H9 (cell line): ENCODE results near the gene TK2. TPM values are rescaled to one million over a fixed set of nuclear protein-coding genes. Genes with fewer than 3 reads are reported as not detected.
"Not testable (repeated sequence)": the region's sequence is repeated elsewhere in the genome, so short reads cannot be mapped to it uniquely, and the experiment has no call there.

ENCODE experiments used
- DNase-seq: peaks from one replicate; pipeline ENCODE4 v3.0.0-alpha.2; 2017
- H2AFZ ChIP-seq: one replicate; pipeline ENCODE4 v1.6.1; 2013; ENCODE audit warnings: mild to moderate bottlenecking, low read length, control low read depth, moderate library complexity
- H2AK5ac ChIP-seq: 2 replicates; pipeline ENCODE4 v1.6.1; 2013; ENCODE audit warnings: low read length, control low read depth, mixed read lengths; ENCODE audit not compliant: insufficient read length
- H2BK120ac ChIP-seq: one replicate; pipeline ENCODE4 v1.6.1; 2013; ENCODE audit warnings: low read depth, mild to moderate bottlenecking, low read length, control low read depth, inconsistent platforms; ENCODE audit not compliant: poor library complexity, severe bottlenecking
- H2BK12ac ChIP-seq: 2 replicates; pipeline ENCODE4 v1.6.1; 2013; ENCODE audit warnings: low read length, control low read depth, mixed read lengths, low read depth; ENCODE audit not compliant: insufficient read length
- H2BK15ac ChIP-seq: 2 replicates; pipeline ENCODE4 v1.6.1; 2013; ENCODE audit warnings: low read depth, low read length, control low read depth
- H2BK20ac ChIP-seq: one replicate; pipeline ENCODE4 v1.6.1; 2013; ENCODE audit warnings: low read depth, mild to moderate bottlenecking, low read length, control low read depth, inconsistent platforms; ENCODE audit not compliant: poor library complexity, severe bottlenecking
- H2BK5ac ChIP-seq: 2 replicates; pipeline ENCODE4 v1.6.1; 2013; ENCODE audit warnings: low read length, control low read depth, mixed read lengths; ENCODE audit not compliant: insufficient read length
- H3K14ac ChIP-seq: 2 replicates; pipeline ENCODE4 v1.6.1; 2013; ENCODE audit warnings: low read length, control low read depth; ENCODE audit not compliant: insufficient read depth
- H3K18ac ChIP-seq: 2 replicates; pipeline ENCODE4 v1.6.1; 2013; ENCODE audit warnings: low read depth, mild to moderate bottlenecking, mixed read lengths, low read length, control low read depth; ENCODE audit not compliant: insufficient read length
- H3K23ac ChIP-seq: 2 replicates; pipeline ENCODE4 v1.6.1; 2013; ENCODE audit warnings: low read length, control low read depth, mixed read lengths, low read depth; ENCODE audit not compliant: insufficient read length
- H3K23me2 ChIP-seq: 2 replicates; pipeline ENCODE4 v1.6.1; 2013; ENCODE audit warnings: low read depth, mild to moderate bottlenecking, mixed read lengths, low read length, control low read depth; ENCODE audit not compliant: insufficient read length, poor library complexity, severe bottlenecking
- H3K27ac ChIP-seq: 2 replicates; pipeline ENCODE4 v1.5.1; 2013; ENCODE audit warnings: low read length, control low read depth, mixed read lengths, low read depth; ENCODE audit not compliant: insufficient read length
- H3K27me3 ChIP-seq: 2 replicates; pipeline ENCODE4 v1.6.1; 2013; ENCODE audit warnings: low read length, control low read depth, inconsistent platforms; ENCODE audit not compliant: insufficient read depth
- H3K4ac ChIP-seq: 2 replicates; pipeline ENCODE4 v1.6.1; 2013; ENCODE audit warnings: low read depth, mild to moderate bottlenecking, control low read depth, inconsistent platforms, low read length, moderate library complexity
- H3K4me1 ChIP-seq: 2 replicates; pipeline ENCODE4 v1.6.1; 2013; ENCODE audit warnings: low read length, control low read depth, inconsistent platforms; ENCODE audit not compliant: insufficient read depth
- H3K4me2 ChIP-seq: 2 replicates; pipeline ENCODE4 v1.6.1; 2013; ENCODE audit warnings: low read length, control low read depth, mixed read lengths; ENCODE audit not compliant: insufficient read length, insufficient read depth
- H3K56ac ChIP-seq: 2 replicates; pipeline ENCODE4 v1.6.1; 2013; ENCODE audit warnings: low read depth, mild to moderate bottlenecking, mixed read lengths, low read length, control low read depth; ENCODE audit not compliant: insufficient read length
- H3K79me1 ChIP-seq: 2 replicates; pipeline ENCODE4 v1.6.1; 2013; ENCODE audit warnings: low read depth, mild to moderate bottlenecking, moderate library complexity, low read length, control low read depth, inconsistent platforms; ENCODE audit not compliant: insufficient read depth, poor library complexity, severe bottlenecking
- H3K79me2 ChIP-seq: 2 replicates; pipeline ENCODE4 v1.6.1; 2013; ENCODE audit warnings: low read length, control low read depth, inconsistent platforms; ENCODE audit not compliant: insufficient read depth
- H3K9ac ChIP-seq: 2 replicates; pipeline ENCODE4 v1.6.1; 2013; ENCODE audit warnings: low read length, control low read depth, mixed read lengths; ENCODE audit not compliant: insufficient read length; ENCODE audit errors: extremely low read depth
- H3K9me3 ChIP-seq: one replicate; pipeline ENCODE4 v1.6.1; 2013; ENCODE audit warnings: low read depth, low read length, inconsistent platforms; ENCODE audit not compliant: control insufficient read depth
- H3T11ph ChIP-seq: one replicate; pipeline ENCODE4 v1.6.1; 2013; ENCODE audit warnings: mild to moderate bottlenecking, low read length, control low read depth, inconsistent platforms
- H4K20me1 ChIP-seq: one replicate; pipeline ENCODE4 v1.6.1; 2013; ENCODE audit not compliant: control insufficient read depth, insufficient read length, insufficient read depth
- H4K5ac ChIP-seq: 2 replicates; pipeline ENCODE4 v1.6.1; 2013; ENCODE audit warnings: low read depth, mild to moderate bottlenecking, mixed read lengths, low read length, control low read depth; ENCODE audit not compliant: insufficient read length
- H4K8ac ChIP-seq: replicated peaks from 2 replicates; pipeline ENCODE4 v1.6.1; 2013; ENCODE audit warnings: low read length, control low read depth, mixed read lengths, low read depth; ENCODE audit not compliant: insufficient read length
- H4K91ac ChIP-seq: 2 replicates; pipeline ENCODE4 v1.6.1; 2013; ENCODE audit warnings: low read depth, mild to moderate bottlenecking, moderate library complexity, mixed read lengths, low read length, control low read depth; ENCODE audit not compliant: insufficient read length
- H3K27ac Mint-ChIP-seq, 3 experiments: 2 replicates in 2 of 3; 3 replicates in 1 of 3; pipeline ENCODE4 v1.8.0; 2020 to 2021; ENCODE audit warnings: mixed read lengths in 3 of 3, mild to moderate bottlenecking in 1 of 3, moderate library complexity in 1 of 3
- H3K27me3 Mint-ChIP-seq: 2 replicates; pipeline ENCODE4 v1.8.0; 2021; ENCODE audit warnings: low read depth, mild to moderate bottlenecking, moderate library complexity, mixed read lengths
- H3K36me3 Mint-ChIP-seq, 3 experiments: 2 replicates in 2 of 3; 3 replicates in 1 of 3; pipeline ENCODE4 v1.8.0; 2020 to 2021; ENCODE audit warnings: low read depth in 3 of 3, mixed read lengths in 3 of 3; ENCODE audit not compliant: insufficient read depth in 1 of 3
- H3K4me1 Mint-ChIP-seq, 2 experiments: 2 replicates each; pipeline ENCODE4 v1.8.0; 2020; ENCODE audit warnings: mixed read lengths in 2 of 2
- H3K4me3 Mint-ChIP-seq, 2 experiments: 2 replicates in 1 of 2; 3 replicates in 1 of 2; pipeline ENCODE4 v1.8.0; 2020 to 2021; ENCODE audit warnings: mild to moderate bottlenecking in 2 of 2, mixed read lengths in 2 of 2, moderate library complexity in 1 of 2
- H3K9me3 Mint-ChIP-seq, 2 experiments: 2 replicates in 1 of 2; 3 replicates in 1 of 2; pipeline ENCODE4 v1.8.0; 2020; ENCODE audit warnings: mild to moderate bottlenecking in 2 of 2, mixed read lengths in 2 of 2, moderate library complexity in 1 of 2
- WGBS: extraction: QIAGEN DNeasy Blood & Tissue Kit; methylation state at CpG from one replicate; pipeline ENCODE4 v1.1.7; 2013; ENCODE audit warnings: missing lambda C conversion rate, low lambda C conversion rate, mixed read lengths; ENCODE audit not compliant: insufficient read length; ENCODE audit errors: extremely low coverage; 5-methylcytosine and 5-hydroxymethylcytosine counted together
- total RNA-seq: library from RNA; stranded (reverse); gene quantifications from 2 replicates; pipeline ENCODE4 v1.2.1, GENCODE V29; 2021
- TF ChIP-seq, protein P1 (sequence below): fragments of 200-600 bp; sonication (generic); conservative IDR thresholded peaks from 3 replicates; pipeline ENCODE4 v1.8.0; 2021; ENCODE audit warnings: antibody characterized with exemption, mild to moderate bottlenecking

TK2 gene
- total RNA-seq, 1 experiment from 2014 or later, result 5.2 TPM

DNA sequence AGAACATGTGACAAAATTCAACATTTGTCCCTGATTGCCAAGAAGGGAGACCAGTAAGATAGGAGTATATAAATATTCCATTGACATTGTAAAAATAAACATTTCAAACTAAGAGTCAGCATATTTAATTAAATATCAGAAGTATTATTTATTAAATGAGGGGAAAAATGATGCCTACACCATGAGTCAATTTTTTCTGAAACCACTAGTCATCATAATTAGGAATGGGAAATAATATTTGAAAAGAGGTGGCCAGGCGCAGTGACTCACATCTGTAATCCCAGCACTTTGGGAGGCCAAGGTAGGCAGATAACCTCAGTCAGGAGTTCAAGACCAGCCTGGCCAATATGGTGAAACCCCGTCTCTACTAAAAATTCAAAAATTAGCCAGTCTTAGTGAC lies 18.4 kb upstream of the TK2 start:
- no peak overlapping the region for H3K27ac ChIP-seq
- H4K91ac ChIP-seq, result no peak overlapping the region
- H3K27me3 ChIP-seq, result no peaks in the 10 kb centered on the region
- no CpG with 5 or more reads among the region's 2 CpGs for WGBS
- no peaks in the 10 kb centered on the region for H3K4me1 ChIP-seq
- no peak overlapping the region for H2AK5ac ChIP-seq
- no peak overlapping the region for H3T11ph ChIP-seq
- no peak overlapping the region for H3K4me3 Mint-ChIP-seq
- TF ChIP-seq, protein P1, sequence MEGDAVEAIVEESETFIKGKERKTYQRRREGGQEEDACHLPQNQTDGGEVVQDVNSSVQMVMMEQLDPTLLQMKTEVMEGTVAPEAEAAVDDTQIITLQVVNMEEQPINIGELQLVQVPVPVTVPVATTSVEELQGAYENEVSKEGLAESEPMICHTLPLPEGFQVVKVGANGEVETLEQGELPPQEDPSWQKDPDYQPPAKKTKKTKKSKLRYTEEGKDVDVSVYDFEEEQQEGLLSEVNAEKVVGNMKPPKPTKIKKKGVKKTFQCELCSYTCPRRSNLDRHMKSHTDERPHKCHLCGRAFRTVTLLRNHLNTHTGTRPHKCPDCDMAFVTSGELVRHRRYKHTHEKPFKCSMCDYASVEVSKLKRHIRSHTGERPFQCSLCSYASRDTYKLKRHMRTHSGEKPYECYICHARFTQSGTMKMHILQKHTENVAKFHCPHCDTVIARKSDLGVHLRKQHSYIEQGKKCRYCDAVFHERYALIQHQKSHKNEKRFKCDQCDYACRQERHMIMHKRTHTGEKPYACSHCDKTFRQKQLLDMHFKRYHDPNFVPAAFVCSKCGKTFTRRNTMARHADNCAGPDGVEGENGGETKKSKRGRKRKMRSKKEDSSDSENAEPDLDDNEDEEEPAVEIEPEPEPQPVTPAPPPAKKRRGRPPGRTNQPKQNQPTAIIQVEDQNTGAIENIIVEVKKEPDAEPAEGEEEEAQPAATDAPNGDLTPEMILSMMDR, result no peak
- no peak overlapping the region for H3K18ac ChIP-seq
- H4K5ac ChIP-seq, result no peak overlapping the region
- H3K9me3 Mint-ChIP-seq, result no peaks in the 10 kb centered on the region
- no peak overlapping the region for H2BK5ac ChIP-seq
- H3K23me2 ChIP-seq, result no peaks in the 10 kb centered on the region
- H2BK20ac ChIP-seq, result no peak overlapping the region
- no peaks in the 10 kb centered on the region for H3K79me2 ChIP-seq
- H2BK120ac ChIP-seq, result no peak overlapping the region
- H3K79me1 ChIP-seq, result no peaks in the 10 kb centered on the region
- no peak overlapping the region for H3K27ac Mint-ChIP-seq
- H3K4me1 Mint-ChIP-seq, result peaks cover 0 to 3% of the 10 kb centered on the region in 2 experiments; a peak in 1 of 4 replicates
- no peak overlapping the region for H2BK15ac ChIP-seq
- H3K56ac ChIP-seq, result no peak overlapping the region
- H3K27me3 Mint-ChIP-seq, result no peaks in the 10 kb centered on the region; the same call in 1 of the 2 replicates
- no peak overlapping the region for H3K23ac ChIP-seq
- H3K14ac ChIP-seq, result no peak overlapping the region
- H3K9me3 ChIP-seq, result no peaks in the 10 kb centered on the region
- H4K8ac ChIP-seq, result no peak overlapping the region
- no peak overlapping the region for H3K4me2 ChIP-seq
- H3K4ac ChIP-seq, result no peak overlapping the region
- H3K9ac ChIP-seq, result no peak overlapping the region
- no peak overlapping the region for H2AFZ ChIP-seq
- no peak for DNase-seq
- peaks cover 3 to 12% (median 11%) of the 10 kb centered on the region in 3 experiments; a peak in 5 of 7 replicates for H3K36me3 Mint-ChIP-seq
- no peak overlapping the region for H2BK12ac ChIP-seq
- no peaks in the 10 kb centered on the region for H4K20me1 ChIP-seq

DNA sequence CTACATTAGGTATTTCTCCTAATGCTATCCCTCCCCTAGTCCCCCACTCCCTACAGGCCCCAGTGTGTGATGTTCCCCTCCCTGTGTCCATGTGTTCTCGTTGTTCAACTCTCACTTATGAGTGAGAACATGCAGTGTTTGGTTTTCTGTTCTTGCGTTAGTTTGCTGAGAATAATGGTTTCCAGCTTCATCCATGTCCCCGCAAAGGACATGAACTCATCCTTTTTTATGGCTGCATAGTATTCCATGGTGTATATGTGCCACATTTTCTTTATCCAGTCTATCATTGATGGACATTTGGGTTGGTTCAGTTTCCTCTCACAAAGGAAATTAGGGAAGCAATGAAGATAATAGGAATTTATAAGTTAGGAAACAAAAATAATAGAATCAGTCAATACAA lies 17.3 kb upstream of the TK2 start:
- not testable (repeated sequence) for H3K14ac ChIP-seq, H4K20me1 ChIP-seq, H3K79me1 ChIP-seq, H3K18ac ChIP-seq, H3K56ac ChIP-seq, H3K27ac ChIP-seq, H3K27ac Mint-ChIP-seq, H4K91ac ChIP-seq, H2AK5ac ChIP-seq, H3K4me3 Mint-ChIP-seq, H3K4me1 Mint-ChIP-seq, H4K5ac ChIP-seq, H3K23ac ChIP-seq, H3K9ac ChIP-seq, H3K79me2 ChIP-seq, H3K27me3 ChIP-seq, H3K9me3 ChIP-seq, DNase-seq, H2AFZ ChIP-seq, H3K9me3 Mint-ChIP-seq, H2BK5ac ChIP-seq, H2BK20ac ChIP-seq, H3K23me2 ChIP-seq, H2BK12ac ChIP-seq, H4K8ac ChIP-seq, H3K4ac ChIP-seq, H3K4me2 ChIP-seq, H3K4me1 ChIP-seq, H2BK120ac ChIP-seq, H2BK15ac ChIP-seq, H3T11ph ChIP-seq, H3K27me3 Mint-ChIP-seq
- peaks cover 3 to 12% (median 11%) of the 10 kb centered on the region in 3 experiments; a peak in 5 of 7 replicates for H3K36me3 Mint-ChIP-seq
- WGBS, result no CpG with 5 or more reads among the region's 3 CpGs
